Measurements from ENCODE around the gene PPP2R5C. TPM values are rescaled to one million over a fixed set of nuclear protein-coding genes. Genes with fewer than 3 reads are reported as not detected.

PPP2R5C gene
- total and polyA plus RNA-seq, 8 donors, result 103 to 176 (median 112) TPM

- intact Hi-C loops (cut with DNase I), result no loop called here
- no peaks in the 10 kb centered on the region for H3K27me3 ChIP-seq
- TF ChIP-seq CTCF (IDR thresholded peaks at IDR 0.05), result no peak
- H3K4me3 ChIP-seq, result no peak overlapping the region
- H3K27ac ChIP-seq, result no peak overlapping the region
- DNase-seq, result no peak
- H3K4me1 ChIP-seq, result peaks cover 7 to 47% of the 10 kb centered on the region in 2 donors
- no peaks in the 10 kb centered on the region for H3K36me3 ChIP-seq
- no peak for ATAC-seq
- no peaks in the 10 kb centered on the region for H3K9me3 ChIP-seq
These were observed 111.7 kb downstream of the PPP2R5C start for GRCh38 chr14:101873076-101873825.

GRCh38 chr14:101873991-101874390 lies 112.5 kb downstream of the PPP2R5C start:
- H3K36me3 ChIP-seq, result no peaks in the 10 kb centered on the region
- no peaks in the 10 kb centered on the region for H3K9me3 ChIP-seq
- no peak overlapping the region for H3K4me3 ChIP-seq
- no peaks in the 10 kb centered on the region for H3K27me3 ChIP-seq
- H3K27ac ChIP-seq, result no peak overlapping the region
- intact Hi-C loops (cut with DNase I), result no loop called here
- peaks cover 7 to 52% of the 10 kb centered on the region in 2 donors for H3K4me1 ChIP-seq
- TF ChIP-seq CTCF (IDR thresholded peaks at IDR 0.05), result no peak
- ATAC-seq (no peak), DNase-seq (no peak)

GRCh38 chr14:101875041-101875726 lies 113.7 kb downstream of the PPP2R5C start:
- TF ChIP-seq CTCF (IDR thresholded peaks at IDR 0.05), result no peak
- Histone ChIP-seq H3K4me3 (no peak overlapping the region), H3K27ac (peak overlapping the region in 1 of 2 donors; percentile 61), H3K4me1 (peaks cover 7 to 52% of the 10 kb centered on the region in 2 donors), H3K36me3 (peaks cover 0 to 6% of the 10 kb centered on the region in 2 donors), H3K9me3 (no peaks in the 10 kb centered on the region), H3K27me3 (no peaks in the 10 kb centered on the region)
- DNase-seq (no peak), ATAC-seq (no peak)
- intact Hi-C loops (cut with DNase I), result no loop called here

GRCh38 chr14:101875727-101876554 lies 114.4 kb downstream of the PPP2R5C start:
- intact Hi-C loops (cut with DNase I), result no loop called here
- no peak for TF ChIP-seq CTCF (IDR thresholded peaks at IDR 0.05)
- no peak for DNase-seq
- H3K27me3 ChIP-seq, result no peaks in the 10 kb centered on the region
- no peak for ATAC-seq
- peaks cover 0 to 6% of the 10 kb centered on the region in 2 donors for H3K36me3 ChIP-seq
- no peaks in the 10 kb centered on the region for H3K9me3 ChIP-seq
- H3K27ac ChIP-seq, result peak overlapping the region; percentile 8 to 61
- H3K4me1 ChIP-seq, result peaks cover 7 to 49% of the 10 kb centered on the region in 2 donors
- no peak overlapping the region for H3K4me3 ChIP-seq

All from left lung (tissue), 10 donors.